ENCODE measurements around the gene C1orf115.

The C1orf115 gene

GRCh38 chr1:220698607-220699016 lies 8.4 kb downstream of the C1orf115 start:
- no peak overlapping the region for H3K9ac ChIP-seq
- no peaks in the 10 kb centered on the region for H4K20me1 ChIP-seq (ENCODE audit: insufficient read depth)
- no peak overlapping the region for H2AFZ ChIP-seq (ENCODE audit: low read depth)
- H3K4me3 ChIP-seq (IDR thresholded peaks at IDR 0.05; ENCODE audit: insufficient read depth, low read depth, low read length), result no peak overlapping the region
- H3K4me2 ChIP-seq, result no peak overlapping the region
- no peak for TF ChIP-seq CTCF (conservative IDR thresholded peaks at IDR 0.05; ENCODE audit: low read depth, low read length)
- H3K27me3 ChIP-seq (ENCODE audit: insufficient read depth, low read depth), result no peaks in the 10 kb centered on the region
- no peaks in the 10 kb centered on the region for H3K79me2 ChIP-seq (ENCODE audit: insufficient read depth, low read depth)
- no peaks in the 10 kb centered on the region for H3K4me1 ChIP-seq (ENCODE audit: low read depth, poor library complexity, severe bottlenecking)
- no peaks in the 10 kb centered on the region for H3K36me3 ChIP-seq (ENCODE audit: insufficient read depth)
- H3K27ac ChIP-seq, result no peak overlapping the region

GRCh38 chr1:220699044-220699443 lies 8.9 kb downstream of the C1orf115 start:
- Histone ChIP-seq H3K4me1 (ENCODE audit: low read depth, poor library complexity, severe bottlenecking) (no peaks in the 10 kb centered on the region), H3K4me2 (no peak overlapping the region), H3K79me2 (ENCODE audit: insufficient read depth, low read depth) (no peaks in the 10 kb centered on the region), H3K36me3 (ENCODE audit: insufficient read depth) (no peaks in the 10 kb centered on the region), H3K27ac (no peak overlapping the region), H3K27me3 (ENCODE audit: insufficient read depth, low read depth) (no peaks in the 10 kb centered on the region), H3K4me3 (IDR thresholded peaks at IDR 0.05; ENCODE audit: insufficient read depth, low read depth, low read length) (no peak overlapping the region), H3K9ac (no peak overlapping the region), H2AFZ (ENCODE audit: low read depth) (no peak overlapping the region), H4K20me1 (ENCODE audit: insufficient read depth) (no peaks in the 10 kb centered on the region)
- TF ChIP-seq CTCF (conservative IDR thresholded peaks at IDR 0.05; ENCODE audit: low read depth, low read length), result no peak

GRCh38 chr1:220700556-220701179 lies 10.5 kb downstream of the C1orf115 start:
- Histone ChIP-seq H3K4me1 (ENCODE audit: low read depth, poor library complexity, severe bottlenecking) (no peaks in the 10 kb centered on the region), H3K79me2 (ENCODE audit: insufficient read depth, low read depth) (no peaks in the 10 kb centered on the region), H2AFZ (ENCODE audit: low read depth) (no peak overlapping the region), H3K4me3 (IDR thresholded peaks at IDR 0.05; ENCODE audit: insufficient read depth, low read depth, low read length) (no peak overlapping the region), H3K27me3 (ENCODE audit: insufficient read depth, low read depth) (no peaks in the 10 kb centered on the region), H4K20me1 (ENCODE audit: insufficient read depth) (no peaks in the 10 kb centered on the region), H3K36me3 (ENCODE audit: insufficient read depth) (no peaks in the 10 kb centered on the region), H3K9ac (no peak overlapping the region), H3K27ac (no peak overlapping the region), H3K4me2 (no peak overlapping the region)
- TF ChIP-seq CTCF (conservative IDR thresholded peaks at IDR 0.05; ENCODE audit: low read depth, low read length), result no peak

- Histone ChIP-seq H3K4me2 (no peak overlapping the region), H3K27ac (no peak overlapping the region)
- TF ChIP-seq CTCF (conservative IDR thresholded peaks at IDR 0.05; ENCODE audit: low read depth, low read length), result no peak
These were observed 11.8 kb downstream of the C1orf115 start for GRCh38 chr1:220701974-220702373.

More at GRCh38 chr1:220701974-220702373, 11.8 kb downstream of the C1orf115 start:
- Histone ChIP-seq H3K36me3 (ENCODE audit: insufficient read depth) (no peaks in the 10 kb centered on the region), H2AFZ (ENCODE audit: low read depth) (no peak overlapping the region), H3K4me3 (IDR thresholded peaks at IDR 0.05; ENCODE audit: insufficient read depth, low read depth, low read length) (no peak overlapping the region), H3K9ac (no peak overlapping the region), H3K27me3 (ENCODE audit: insufficient read depth, low read depth) (no peaks in the 10 kb centered on the region), H3K4me1 (ENCODE audit: low read depth, poor library complexity, severe bottlenecking) (no peaks in the 10 kb centered on the region), H3K79me2 (ENCODE audit: insufficient read depth, low read depth) (no peaks in the 10 kb centered on the region), H4K20me1 (ENCODE audit: insufficient read depth) (no peaks in the 10 kb centered on the region)

Data from KMS-11 (cell line).